GM19468 (cell line): Measurements from ENCODE around the gene GRIN3B.

Experiments
- ATAC-seq: cut with Tn5 transposase; IDR thresholded peaks from one replicate; pipeline ENCODE4 v1.9.1; 2021; ENCODE audit warnings: mild to moderate bottlenecking, moderate library complexity, moderate number of reproducible peaks; ENCODE audit not compliant: unreplicated experiment; ENCODE audit errors: extremely low read depth

Gene GRIN3B

DNA sequence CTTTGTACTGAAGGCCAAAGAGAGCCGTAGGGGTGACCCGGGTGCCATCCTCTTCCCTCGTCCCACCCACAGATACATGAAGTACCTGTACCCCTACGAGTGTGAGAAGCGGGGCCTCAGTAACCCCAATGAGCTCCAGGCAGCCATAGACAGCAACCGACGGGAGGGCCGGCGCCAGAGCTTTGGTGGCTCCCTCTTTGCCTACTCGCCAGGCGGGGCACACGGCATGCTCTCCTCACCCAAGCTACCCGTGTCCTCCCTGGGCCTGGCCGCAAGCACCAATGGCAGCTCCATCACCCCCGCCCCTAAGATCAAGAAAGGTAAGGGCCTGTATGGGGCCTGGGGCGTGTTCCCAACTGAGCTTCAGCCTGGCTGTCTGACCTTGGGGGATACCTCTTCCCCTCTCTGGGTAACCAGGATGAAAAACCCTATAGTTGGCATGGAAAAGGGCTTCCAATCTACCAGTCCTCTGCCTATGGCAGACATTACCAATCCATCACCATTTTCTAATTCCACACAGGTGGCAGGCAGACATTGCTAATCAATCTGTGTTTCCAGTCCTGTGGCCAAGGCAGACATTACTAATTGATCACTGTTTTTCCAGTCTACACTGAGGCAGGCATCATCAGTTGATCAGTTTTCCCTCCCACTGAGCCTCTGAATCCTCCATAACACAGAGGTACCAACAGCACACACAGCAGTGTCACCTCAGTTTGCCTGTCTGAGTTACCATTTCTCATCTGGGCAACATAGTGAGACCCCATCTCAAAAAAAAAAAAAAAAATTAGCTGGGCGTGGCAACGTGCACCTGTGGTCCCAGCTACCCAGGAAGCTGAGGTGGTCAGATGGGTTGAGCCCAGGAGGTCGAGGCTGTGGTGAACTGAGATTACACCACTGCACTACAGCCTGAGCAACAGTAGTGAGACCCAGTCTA is 35.2 kb upstream of the GRIN3B start:
- no peak for ATAC-seq

DNA sequence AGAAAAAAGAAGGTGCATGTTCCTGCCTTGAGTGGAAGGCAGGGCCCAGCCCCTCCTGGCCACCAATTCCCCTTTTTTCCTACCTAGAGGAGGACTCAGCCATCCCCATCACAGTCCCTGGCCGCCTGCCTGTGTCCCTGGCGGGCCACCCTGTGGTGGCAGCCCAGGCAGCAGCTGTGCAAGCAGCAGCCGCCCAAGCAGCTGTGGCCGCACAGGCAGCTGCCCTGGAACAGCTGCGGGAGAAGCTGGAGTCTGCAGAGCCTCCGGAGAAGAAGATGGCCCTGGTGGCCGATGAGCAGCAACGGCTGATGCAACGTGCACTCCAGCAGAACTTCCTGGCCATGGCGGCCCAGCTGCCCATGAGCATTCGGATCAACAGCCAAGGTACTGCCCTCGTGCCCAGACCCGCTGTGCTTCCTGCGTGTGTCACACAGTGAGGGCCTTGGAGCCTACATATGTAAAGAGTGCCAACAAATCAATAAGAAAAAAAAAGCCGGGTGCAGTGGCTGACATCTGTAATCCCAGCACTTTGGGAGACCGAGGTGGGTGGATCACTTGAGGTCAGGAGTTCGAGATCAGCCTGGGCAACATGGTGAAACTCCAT is 33.6 kb upstream of the GRIN3B start:
- ATAC-seq = no peak

DNA sequence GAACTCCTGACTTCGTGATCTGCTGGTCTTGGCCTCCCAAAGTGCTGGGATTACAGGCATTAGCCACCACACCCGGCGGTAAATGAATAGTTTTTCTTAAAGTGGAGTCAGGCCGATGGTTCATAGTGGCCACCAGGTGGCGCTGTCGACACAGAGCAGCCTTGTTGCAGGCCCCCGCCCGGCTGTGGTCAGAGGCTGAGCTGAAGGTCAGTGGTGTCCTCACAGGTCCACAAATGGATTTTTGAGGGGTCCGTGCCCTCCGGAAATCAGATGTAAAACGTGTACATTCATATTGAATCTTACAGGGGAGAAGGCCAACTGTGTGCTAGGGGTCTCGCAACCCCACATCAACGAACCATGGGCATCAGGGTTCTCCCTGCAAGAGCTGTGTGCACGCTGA is 29.5 kb upstream of the GRIN3B start:
- ATAC-seq = no peak

DNA sequence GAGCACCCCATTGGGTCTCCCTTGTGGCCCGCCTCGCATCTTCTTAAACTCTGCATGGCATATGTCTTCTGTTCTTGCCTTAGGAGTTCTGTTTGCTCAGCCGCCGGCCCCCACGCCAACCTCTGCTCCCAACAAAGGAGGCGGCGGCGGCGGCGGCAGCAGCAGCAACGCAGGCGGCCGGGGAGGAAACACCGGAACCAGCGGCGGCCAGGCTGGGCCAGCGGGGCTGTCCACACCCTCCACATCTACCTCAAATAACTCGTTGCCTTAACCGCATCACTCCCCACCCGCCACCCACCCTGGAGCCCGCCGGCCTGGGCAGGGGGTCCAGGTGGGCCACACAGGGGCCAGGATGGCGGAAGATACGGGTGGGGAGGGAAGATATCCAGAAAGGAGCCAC is 28.4 kb upstream of the GRIN3B start:
- no peak for ATAC-seq

DNA sequence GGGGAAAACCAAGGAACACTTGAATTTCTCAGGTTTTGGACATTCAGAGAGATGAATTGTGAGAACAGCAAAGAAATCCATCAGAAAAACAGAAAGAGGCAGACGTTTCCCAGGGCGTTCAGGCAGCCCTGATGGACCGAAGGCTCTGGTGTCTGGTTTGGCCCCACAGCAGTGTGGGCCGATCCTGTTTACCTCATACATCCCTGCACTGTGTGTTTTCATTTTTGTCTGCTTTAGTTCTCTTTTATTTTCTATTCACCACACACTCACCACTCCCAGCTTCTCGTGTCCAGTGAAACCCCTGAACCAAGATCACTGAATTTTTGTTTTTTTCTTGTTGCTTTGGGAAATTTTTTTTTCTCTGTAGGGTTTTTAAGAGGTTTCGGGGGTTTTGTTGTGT is 27.9 kb upstream of the GRIN3B start:
- ATAC-seq = no peak

DNA sequence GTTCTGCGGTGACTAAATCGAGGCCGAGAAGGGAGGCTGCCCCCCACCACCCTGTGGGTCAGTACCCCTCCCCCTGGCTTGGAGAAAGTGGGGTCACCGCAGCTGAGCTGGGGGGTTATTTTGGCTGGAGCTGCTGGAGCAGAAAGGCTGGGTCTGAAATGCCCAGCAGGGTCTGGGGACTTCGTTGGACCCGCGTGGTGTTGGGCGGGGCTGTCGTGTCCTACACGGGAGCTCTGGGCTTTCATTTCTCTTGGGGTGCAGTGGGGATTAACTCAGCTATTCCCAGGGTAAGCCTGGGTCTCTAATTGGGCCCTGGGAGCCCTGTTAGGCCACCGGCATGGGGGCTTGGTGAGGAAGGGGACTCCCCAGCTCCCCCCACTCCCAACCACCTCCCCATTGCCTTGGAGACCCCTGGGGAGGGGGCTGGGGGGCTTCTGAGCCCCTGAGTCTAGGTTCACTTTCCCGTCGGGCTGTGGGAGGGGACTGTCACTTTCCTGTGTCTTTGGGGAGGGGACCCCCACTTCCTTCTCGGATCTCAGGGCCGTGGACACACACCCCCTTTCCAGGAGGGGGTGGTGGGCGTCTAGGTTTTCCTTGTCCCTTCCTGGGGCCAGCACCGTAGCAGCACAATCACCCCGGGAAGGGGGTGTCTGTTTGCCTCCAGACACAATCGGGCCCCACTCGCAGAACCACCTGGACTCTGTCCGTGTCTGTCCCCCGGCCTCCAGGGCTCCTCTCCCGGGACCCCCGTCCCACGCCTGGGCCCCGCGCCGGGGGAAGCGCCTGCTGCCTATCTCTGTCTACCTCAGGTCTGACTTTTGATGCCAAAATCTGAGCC is 26.3 kb upstream of the GRIN3B start:
- no peak for ATAC-seq

DNA sequence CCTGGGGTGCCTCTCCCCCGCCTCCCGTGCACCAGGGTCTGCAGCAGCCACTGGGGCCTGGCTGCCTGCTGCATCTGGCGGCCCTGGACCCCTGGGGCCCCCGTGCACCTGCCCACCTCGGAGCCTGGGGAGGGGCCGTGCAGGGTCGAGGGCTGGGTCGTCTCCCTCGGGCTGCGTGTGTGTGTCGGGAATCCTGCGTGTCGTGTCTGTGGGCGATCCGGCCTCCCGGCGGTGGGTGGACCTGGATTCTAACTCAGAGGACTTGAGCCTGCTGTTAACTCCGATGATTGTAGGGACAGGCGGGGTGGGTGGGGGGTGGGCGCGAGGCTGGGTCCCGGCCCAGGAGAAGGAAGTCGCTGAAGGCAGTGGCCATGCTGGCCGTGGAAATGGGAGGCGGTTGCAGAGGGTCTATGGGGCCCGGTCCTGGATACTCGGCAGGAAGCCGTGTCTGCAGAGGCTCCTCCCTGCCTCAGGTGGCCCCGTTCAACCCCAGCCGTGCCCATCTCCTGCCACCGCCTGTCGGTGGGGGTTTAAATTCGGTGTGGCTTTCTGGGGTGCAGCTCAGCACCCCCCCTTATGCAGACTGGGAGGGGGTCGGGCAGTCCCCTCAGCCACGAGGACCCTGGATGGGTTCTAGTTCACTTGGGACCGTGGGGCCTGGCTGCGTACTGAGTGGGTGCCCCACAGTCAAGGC is 25.5 kb upstream of the GRIN3B start:
- ATAC-seq = no peak

DNA sequence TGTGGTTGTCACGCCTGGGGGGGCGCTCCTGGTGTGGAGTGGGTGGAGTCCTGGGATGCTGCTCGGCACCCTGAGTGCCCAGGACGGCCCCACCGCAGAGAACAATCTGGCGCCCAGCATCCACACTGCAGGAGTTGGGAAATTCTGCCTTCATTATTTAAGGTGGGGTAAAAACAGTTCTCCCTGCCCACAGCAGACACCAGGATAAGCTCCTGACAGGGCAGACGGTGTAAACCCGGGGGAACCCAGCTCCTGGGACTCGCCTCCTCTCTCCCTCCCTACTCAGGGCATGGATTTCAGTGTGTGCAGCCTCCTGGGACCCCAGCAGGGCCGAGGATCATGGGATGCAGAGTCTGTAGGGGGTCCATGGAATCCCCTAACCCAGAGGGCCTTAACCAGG is 23.7 kb upstream of the GRIN3B start:
- ATAC-seq = no peak

DNA sequence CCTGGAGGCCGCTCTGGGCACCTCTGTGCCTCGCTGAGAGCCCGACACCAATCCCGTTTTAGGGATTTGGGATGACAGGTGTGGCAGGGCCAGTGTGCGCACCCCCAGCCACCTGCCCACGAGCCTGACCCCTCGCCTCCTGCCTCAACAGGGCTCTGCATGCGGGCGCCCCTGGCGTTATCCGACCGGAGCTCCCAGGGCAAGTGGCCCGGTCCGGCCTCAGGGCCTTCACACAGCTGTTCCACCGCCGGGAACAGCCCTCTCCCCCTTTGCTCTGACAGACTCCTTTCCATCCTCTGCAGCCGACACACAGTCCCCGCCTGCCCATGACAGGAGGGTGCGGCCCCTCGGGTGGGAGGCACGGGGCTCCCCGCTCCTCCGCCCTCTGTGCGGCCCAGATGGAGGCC is 23.2 kb upstream of the GRIN3B start:
- ATAC-seq = no peak

DNA sequence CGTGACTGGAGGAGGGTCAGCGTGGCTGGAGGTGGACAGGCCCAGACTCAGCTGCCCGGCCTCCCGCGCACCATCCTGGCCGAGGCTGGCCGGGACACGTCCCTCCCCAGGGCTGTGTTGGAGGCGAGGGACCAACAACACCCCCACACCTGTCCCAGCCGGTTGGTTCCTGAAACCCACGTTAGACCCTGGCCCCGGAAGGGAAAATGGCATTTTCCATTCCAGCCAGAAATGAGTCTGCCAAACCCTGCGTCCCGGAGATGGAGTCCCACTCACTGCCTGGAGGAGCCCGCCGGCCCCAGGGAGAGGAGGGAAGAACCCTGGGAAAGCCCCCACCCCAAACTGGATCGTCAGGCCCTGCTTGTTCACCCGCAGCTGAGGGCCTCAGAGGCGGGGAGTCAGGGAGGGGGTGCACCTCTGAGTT is 20.9 kb upstream of the GRIN3B start:
- ATAC-seq = no peak

DNA sequence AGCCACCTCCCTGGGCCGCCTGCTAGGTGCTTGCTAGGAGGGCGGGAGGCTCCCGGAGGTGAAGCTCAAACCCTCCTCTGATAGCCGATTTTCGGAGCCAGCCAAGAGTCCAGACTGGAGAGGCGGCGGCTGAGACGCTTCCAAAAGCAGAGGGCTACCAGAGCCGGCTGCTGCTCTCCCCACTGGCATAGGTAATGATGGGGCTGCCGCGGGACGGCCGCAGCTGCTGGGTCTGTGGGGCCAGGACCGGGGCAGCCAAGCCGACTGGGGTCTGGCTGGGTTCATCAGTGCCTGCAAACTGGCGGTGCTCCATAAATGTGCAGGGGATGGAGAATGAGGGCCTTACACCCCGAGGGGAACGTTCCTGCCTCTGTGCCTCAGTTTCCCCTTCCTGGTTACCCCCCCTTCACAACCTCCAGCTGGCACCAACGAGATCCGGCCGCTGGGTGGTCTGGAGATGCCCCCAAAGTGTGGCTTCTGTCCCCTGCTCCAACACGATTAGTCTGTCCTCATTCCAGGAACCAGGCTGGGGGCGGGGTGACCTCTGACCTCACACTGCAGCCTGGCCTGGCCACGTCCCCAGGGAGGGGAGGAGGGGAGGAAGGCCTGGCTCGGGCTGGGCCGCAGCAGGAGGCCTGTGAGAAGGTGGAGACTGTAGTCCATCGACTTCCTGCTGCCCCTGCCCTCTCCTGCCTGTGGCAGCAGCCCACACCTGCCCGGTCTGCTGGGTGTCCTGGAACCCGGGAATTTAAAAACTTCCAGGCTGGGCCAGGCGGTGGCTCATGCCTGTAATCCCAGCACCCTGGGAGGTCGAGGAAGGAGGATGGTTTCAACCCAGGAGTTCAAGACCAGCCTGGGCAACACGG is 19.9 kb upstream of the GRIN3B start:
- ATAC-seq = no peak

DNA sequence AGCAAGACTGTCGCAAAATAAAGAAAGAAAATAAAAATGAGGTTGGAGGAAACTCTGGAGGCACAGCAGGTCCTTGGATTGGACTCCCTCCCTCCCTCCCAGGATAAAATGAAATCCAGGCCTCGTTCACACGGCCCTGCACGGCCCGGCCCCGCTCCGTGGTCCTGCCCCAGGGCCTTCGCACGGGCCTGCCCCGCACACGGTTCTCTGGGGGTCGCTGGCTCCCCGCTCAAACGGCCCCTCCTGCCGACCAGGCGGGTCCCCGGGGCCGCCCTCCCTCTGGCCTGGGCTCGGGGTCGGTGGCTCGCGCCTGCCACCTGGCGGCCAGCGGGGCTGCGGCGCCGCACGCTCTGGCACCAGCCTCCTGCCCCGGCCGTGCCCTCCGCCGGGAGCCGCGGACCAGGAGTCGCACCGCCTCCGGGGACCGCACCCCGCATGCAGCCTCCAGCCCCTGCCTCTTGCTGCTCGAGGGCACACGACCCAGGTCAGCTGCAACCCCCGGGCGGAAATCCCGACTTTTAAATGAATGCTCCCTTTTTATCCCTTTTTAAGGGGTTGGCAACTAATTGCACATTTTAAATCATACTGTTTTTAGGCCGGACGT is 17.6 kb upstream of the GRIN3B start:
- no peak for ATAC-seq

DNA sequence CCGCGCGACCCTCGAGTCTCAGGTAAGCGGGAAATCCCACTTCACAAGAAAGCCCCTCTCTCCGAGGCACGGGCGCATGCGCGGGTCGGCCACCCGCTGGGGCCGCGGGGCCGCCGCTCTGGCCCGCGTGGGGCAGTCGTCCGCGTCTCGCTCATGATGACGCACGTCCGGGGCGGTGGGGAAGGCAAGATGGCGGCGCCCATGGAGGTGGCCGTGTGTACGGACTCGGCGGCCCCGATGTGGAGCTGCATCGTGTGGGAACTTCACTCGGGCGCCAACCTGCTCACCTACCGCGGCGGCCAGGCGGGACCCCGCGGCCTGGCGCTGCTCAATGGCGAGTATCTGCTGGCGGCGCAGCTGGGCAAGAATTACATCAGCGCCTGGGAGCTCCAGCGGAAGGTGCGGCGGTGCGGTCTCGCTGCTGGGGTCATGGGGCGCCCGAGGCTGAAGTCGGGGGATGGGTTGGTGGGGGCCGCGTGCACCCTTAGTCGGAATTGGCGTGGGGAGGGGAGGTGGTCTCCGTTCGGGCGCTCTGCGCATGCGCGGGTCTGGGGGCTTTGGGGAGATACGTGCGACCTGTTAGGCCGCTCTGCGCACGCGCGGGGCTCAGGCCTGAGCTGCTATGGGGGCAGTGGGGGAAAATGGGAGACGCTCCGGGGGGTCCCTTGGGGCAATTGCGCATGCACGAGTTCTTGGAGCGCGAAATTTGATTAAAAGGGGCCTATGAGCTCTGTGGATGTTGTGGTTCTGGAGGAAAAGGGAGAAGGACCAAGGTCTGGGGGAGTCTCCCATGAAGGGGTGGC is 15.9 kb upstream of the GRIN3B start, which contains the start of gene WDR18:
WDR18 (plus strand) TSS at position 181 of the 803 bp plus-strand sequence; CDS start at position 190, 9 bp downstream.
- no peak for ATAC-seq

DNA sequence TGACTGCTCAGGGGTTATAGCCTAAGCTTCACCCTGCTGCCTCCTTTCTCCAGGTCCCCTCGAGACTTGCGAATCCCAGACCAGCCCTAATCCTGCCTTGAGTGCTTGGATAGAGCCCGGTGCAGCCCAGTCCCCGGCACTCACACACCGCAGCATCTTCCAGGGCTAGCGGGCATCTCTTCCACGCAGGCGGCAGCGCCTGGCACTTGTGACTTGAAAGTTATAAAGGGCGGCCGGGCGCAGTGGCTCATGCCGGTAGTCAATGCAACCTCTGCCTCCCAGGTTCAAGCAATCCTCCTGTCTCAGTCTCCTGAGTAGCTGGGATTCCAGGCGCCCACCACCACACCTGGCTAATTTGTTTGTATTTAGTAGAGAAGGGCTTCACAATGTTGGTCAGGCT is 14.1 kb upstream of the GRIN3B start:
- ATAC-seq = no peak

DNA sequence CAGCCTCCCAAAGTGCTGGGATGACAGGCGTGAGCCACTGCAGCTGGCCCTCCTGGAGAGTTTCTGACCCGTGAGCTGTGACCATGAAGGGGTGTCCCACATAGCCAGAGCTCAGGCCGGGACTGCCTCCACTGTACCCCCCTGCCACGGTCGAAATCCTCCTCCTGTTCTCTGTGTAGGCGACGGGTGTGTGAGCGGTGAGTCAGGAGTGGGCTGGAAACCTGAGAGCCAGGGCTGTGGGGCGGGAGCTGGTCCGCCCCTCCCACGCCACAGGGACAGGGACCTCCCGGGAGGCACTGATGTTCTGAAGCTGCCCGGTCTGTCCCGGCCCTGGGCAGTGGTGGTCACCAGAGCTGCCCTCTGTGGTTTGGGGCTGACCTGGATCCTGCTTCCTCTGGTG is 12.1 kb upstream of the GRIN3B start:
- no peak for ATAC-seq

DNA sequence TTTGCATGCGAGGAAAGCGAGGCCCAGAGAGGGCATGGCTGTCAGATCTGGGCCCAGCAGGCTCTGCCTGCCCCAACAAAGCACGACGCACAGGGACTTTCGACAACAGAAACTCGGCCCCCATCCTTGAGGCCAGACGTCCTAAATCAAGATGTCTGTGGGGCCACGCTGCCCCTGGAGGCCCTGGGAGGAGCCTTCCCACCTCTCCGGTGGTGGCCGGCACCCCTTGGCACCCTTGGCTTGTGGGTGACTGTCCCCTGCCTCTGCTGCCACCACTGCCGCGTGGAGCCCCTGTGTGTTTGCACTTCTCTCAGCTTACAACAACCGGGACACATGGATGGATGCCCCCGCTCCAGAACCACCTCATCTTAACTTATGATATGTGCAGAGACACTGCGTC is 11.7 kb upstream of the GRIN3B start:
- no peak for ATAC-seq

DNA sequence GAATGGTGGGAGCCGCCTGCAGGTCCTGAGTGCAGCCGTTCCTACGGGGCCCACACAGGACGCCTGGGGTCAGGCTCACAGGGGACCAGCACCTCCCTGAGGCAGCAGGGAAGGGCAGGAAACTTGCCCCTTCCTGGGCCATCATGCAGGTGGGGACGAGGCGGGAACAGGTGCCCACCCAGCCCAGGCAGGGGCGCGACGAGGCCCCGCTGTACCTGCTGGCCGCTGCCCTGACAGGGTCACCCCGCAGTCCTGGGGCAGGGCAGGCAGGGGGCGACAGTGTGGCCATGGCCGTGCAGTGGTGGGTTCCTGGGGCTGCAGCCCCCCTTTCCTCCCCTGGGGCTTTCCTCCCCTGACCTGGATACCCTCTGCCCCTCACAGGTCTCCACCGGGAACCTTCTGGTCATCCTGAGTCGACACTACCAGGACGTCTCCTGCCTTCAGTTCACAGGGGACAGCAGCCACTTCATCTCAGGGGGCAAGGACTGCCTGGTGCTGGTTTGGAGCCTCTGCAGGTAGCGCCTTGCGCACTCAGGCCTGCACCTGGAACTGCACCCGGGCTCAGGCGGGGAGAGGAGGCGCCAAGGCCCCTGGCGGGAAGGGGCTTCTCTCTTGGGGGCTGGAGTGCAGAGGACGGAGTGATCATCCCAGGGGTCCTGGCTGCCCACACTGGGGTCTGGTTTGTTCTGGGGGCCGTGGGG is 10.7 kb upstream of the GRIN3B start:
- ATAC-seq = no peak
